Hepatocyte (in vitro differentiated cells): ENCODE results near the gene IRS2. TPM values are rescaled to one million over a fixed set of nuclear protein-coding genes. Genes with fewer than 3 reads are reported as not detected.

ENCODE experiments used
- DNase-seq: peaks from one replicate; pipeline ENCODE4 v3.0.0-alpha.2; 2016; ENCODE audit warnings: low spot score
- H2AFZ ChIP-seq: fragments of 200-600 bp; sonication (generic); 2 replicates; pipeline ENCODE4 v1.6.0; 2016; ENCODE audit warnings: antibody characterized with exemption, mild to moderate bottlenecking
- H3K27ac ChIP-seq: fragments of 200-600 bp; sonication (generic); 2 replicates; pipeline ENCODE4 v1.5.1; 2016; ENCODE audit warnings: mild to moderate bottlenecking
- H3K27me3 ChIP-seq: fragments of 200-600 bp; sonication (generic); 2 replicates; pipeline ENCODE4 v1.6.1; 2016
- H3K36me3 ChIP-seq: fragments of 200-600 bp; sonication (generic); replicated peaks from 2 replicates; pipeline ENCODE4 v1.5.1; 2016; ENCODE audit warnings: low read depth; ENCODE audit not compliant: insufficient read depth
- H3K4me1 ChIP-seq: fragments of 200-600 bp; sonication (generic); 2 replicates; pipeline ENCODE4 v1.5.1; 2016; ENCODE audit warnings: mild to moderate bottlenecking, moderate library complexity; ENCODE audit not compliant: insufficient read depth
- H3K4me2 ChIP-seq: fragments of 200-600 bp; sonication (generic); 2 replicates; pipeline ENCODE4 v1.6.0; 2016
- H3K4me3 ChIP-seq: fragments of 200-600 bp; sonication (generic); 2 replicates; pipeline ENCODE4 v1.5.1; 2016; ENCODE audit warnings: mild to moderate bottlenecking
- H3K79me2 ChIP-seq: fragments of 200-600 bp; sonication (generic); 2 replicates; pipeline ENCODE4 v1.6.0; 2017; ENCODE audit warnings: mild to moderate bottlenecking
- H3K9me2 ChIP-seq: fragments of 200-600 bp; sonication (generic); replicated peaks from 2 replicates; pipeline ENCODE4 v1.6.0; 2017; ENCODE audit warnings: mild to moderate bottlenecking; ENCODE audit not compliant: insufficient read depth
- H3K9me3 ChIP-seq: fragments of 200-600 bp; sonication (generic); 2 replicates; pipeline ENCODE4 v1.5.1; 2016; ENCODE audit warnings: low read depth, mild to moderate bottlenecking
- H4K20me1 ChIP-seq: fragments of 200-600 bp; sonication (generic); 2 replicates; pipeline ENCODE4 v1.6.0; 2016; ENCODE audit warnings: mild to moderate bottlenecking; ENCODE audit not compliant: insufficient read depth, poor library complexity, severe bottlenecking
- CTCF ChIP-seq: fragments of 200-600 bp; sonication (generic); IDR thresholded peaks from 2 replicates; pipeline ENCODE4 v1.5.1; 2016; ENCODE audit warnings: antibody characterized with exemption, mild to moderate bottlenecking; ENCODE audit not compliant: poor library complexity
- EZH2 ChIP-seq: fragments of 200-600 bp; sonication (generic); IDR thresholded peaks from 2 replicates; pipeline ENCODE4 v1.6.1; 2016; ENCODE audit warnings: antibody characterized with exemption, mild to moderate bottlenecking, borderline replicate concordance
- EZH2phosphoT487 ChIP-seq: fragments of 200-600 bp; sonication (generic); IDR thresholded peaks from one replicate; pipeline ENCODE4 v1.6.1; 2018; ENCODE audit warnings: antibody characterized with exemption, mild to moderate bottlenecking, low read depth, moderate library complexity; ENCODE audit not compliant: unreplicated experiment, severe bottlenecking
- WGBS: methylation state at CpG from one replicate; pipeline ENCODE4 v1.1.6; 2016; ENCODE audit warnings: low lambda C conversion rate; ENCODE audit errors: missing lambda C conversion rate; 5-methylcytosine and 5-hydroxymethylcytosine counted together
- polyA plus RNA-seq: library from polyadenylated mRNA; unstranded; fragments of >200 nt; fragmentation: Nextera tagmentation; extraction: Ambion mirVana; gene quantifications from 2 replicates; pipeline ENCODE4 v1.2.1, GENCODE V29; 2016
- total RNA-seq: library from RNA; depleted of rRNA; stranded (reverse); fragments of >200 nt; gene quantifications from 2 replicates; pipeline ENCODE4 v1.2.3, GENCODE V29; 2014

Gene IRS2
- total and polyA plus RNA-seq, 2 experiments from 2014 or later: 19.4 to 26.4 TPM

- TF ChIP-seq EZH2 (no peak), CTCF (no peak), EZH2phosphoT487 (no peak)
- Histone ChIP-seq H3K9me3 (no peaks in the 10 kb centered on the region), H3K36me3 (peaks cover 8% of the 10 kb centered on the region)
Measured at GRCh38 chr13:109755997-109756396, 30.4 kb downstream of the IRS2 start.

GRCh38 chr13:109755551-109755950, 30.8 kb downstream of the IRS2 start:
- no peak overlapping the region for H3K27ac ChIP-seq
- H3K79me2 ChIP-seq: peaks cover 35% of the 10 kb centered on the region
- no peak for DNase-seq
- H3K4me1 ChIP-seq: no peaks in the 10 kb centered on the region
- 96% methylated on average over 13 of the region's 13 CpGs for WGBS
- peaks cover 8% of the 10 kb centered on the region for H3K36me3 ChIP-seq
- no peak overlapping the region for H2AFZ ChIP-seq
- H3K9me3 ChIP-seq: no peaks in the 10 kb centered on the region
- no peaks in the 10 kb centered on the region for H3K27me3 ChIP-seq
- peaks cover 42% of the 10 kb centered on the region for H4K20me1 ChIP-seq
- H3K9me2 ChIP-seq: no peaks in the 10 kb centered on the region
- H3K4me3 ChIP-seq: no peak overlapping the region
- H3K4me2 ChIP-seq: no peak overlapping the region
- TF ChIP-seq EZH2phosphoT487: no peak
- no peak for TF ChIP-seq EZH2
- no peak for TF ChIP-seq CTCF

More at GRCh38 chr13:109755997-109756396, 30.4 kb downstream of the IRS2 start:
- Histone ChIP-seq H3K4me3 (no peak overlapping the region), H3K9me2 (no peaks in the 10 kb centered on the region), H3K4me1 (no peaks in the 10 kb centered on the region), H2AFZ (no peak overlapping the region), H3K27me3 (no peaks in the 10 kb centered on the region), H3K4me2 (no peak overlapping the region), H4K20me1 (peaks cover 46% of the 10 kb centered on the region), H3K27ac (no peak overlapping the region), H3K79me2 (peaks cover 39% of the 10 kb centered on the region)
- WGBS: 83% methylated on average over 4 of the region's 4 CpGs
- DNase-seq: no peak

GRCh38 chr13:109751477-109751876, 34.9 kb downstream of the IRS2 start:
- H3K4me3 ChIP-seq: no peak overlapping the region
- no peak overlapping the region for H2AFZ ChIP-seq
- peaks cover 5% of the 10 kb centered on the region for H4K20me1 ChIP-seq
- no peak for DNase-seq
- H3K27ac ChIP-seq: no peak overlapping the region
- peaks cover 2% of the 10 kb centered on the region for H3K79me2 ChIP-seq
- H3K36me3 ChIP-seq: peaks cover 4% of the 10 kb centered on the region
- H3K27me3 ChIP-seq: no peaks in the 10 kb centered on the region
- H3K4me1 ChIP-seq: no peaks in the 10 kb centered on the region
- H3K9me3 ChIP-seq: no peaks in the 10 kb centered on the region
- no peak overlapping the region for H3K4me2 ChIP-seq
- TF ChIP-seq CTCF (no peak), EZH2 (no peak), EZH2phosphoT487 (no peak)
- H3K9me2 ChIP-seq: no peaks in the 10 kb centered on the region
- 96% methylated on average over 4 of the region's 4 CpGs for WGBS
